Type B pancreatic cell (in vitro differentiated cells): Measurements from ENCODE around the gene KLF2. TPM values are rescaled to one million over a fixed set of nuclear protein-coding genes. Genes with fewer than 3 reads are reported as not detected.

Experiments used
- DNase-seq: peaks from one replicate; pipeline ENCODE4 v3.0.0; 2021; ENCODE audit warnings: mixed read lengths; ENCODE audit not compliant: unreplicated experiment; ENCODE audit errors: extremely low spot score
- H3K27ac Mint-ChIP-seq: 2 replicates; pipeline ENCODE4 v1.8.0; 2021; ENCODE audit warnings: mild to moderate bottlenecking, mixed read lengths
- H3K27me3 Mint-ChIP-seq: 2 replicates; pipeline ENCODE4 v1.8.0; 2021; ENCODE audit warnings: mixed read lengths
- H3K36me3 Mint-ChIP-seq: 2 replicates; pipeline ENCODE4 v1.8.0; 2021; ENCODE audit warnings: mixed read lengths
- H3K4me1 Mint-ChIP-seq: one replicate; pipeline ENCODE4 v1.8.0; 2021; ENCODE audit warnings: mixed read lengths; ENCODE audit not compliant: unreplicated experiment
- H3K4me3 Mint-ChIP-seq: 2 replicates; pipeline ENCODE4 v1.8.0; 2021; ENCODE audit warnings: mild to moderate bottlenecking, mixed read lengths
- H3K9me3 Mint-ChIP-seq: 2 replicates; pipeline ENCODE4 v1.8.0; 2021; ENCODE audit warnings: mixed read lengths
- total RNA-seq: library from RNA; stranded (reverse); gene quantifications from 2 replicates; pipeline ENCODE4 v1.2.1, GENCODE V29; 2021; ENCODE audit warnings: low replicate concordance
- TF ChIP-seq, protein P1 (sequence below): fragments of 200-600 bp; sonication (generic); conservative IDR thresholded peaks from 2 replicates; pipeline ENCODE4 v1.5.0; 2021; ENCODE audit warnings: antibody characterized with exemption, mild to moderate bottlenecking

KLF2 gene
- total RNA-seq, 1 donor from 2014 or later: 1.4 TPM

GRCh38 chr19:16376649-16377048 lies 52.0 kb downstream of the KLF2 start:
- H3K9me3 Mint-ChIP-seq: no peaks in the 10 kb centered on the region
- H3K4me1 Mint-ChIP-seq: peaks cover 4% of the 10 kb centered on the region
- DNase-seq: no peak
- H3K4me3 Mint-ChIP-seq: no peak overlapping the region
- no peaks in the 10 kb centered on the region for H3K27me3 Mint-ChIP-seq
- TF ChIP-seq, protein P1, sequence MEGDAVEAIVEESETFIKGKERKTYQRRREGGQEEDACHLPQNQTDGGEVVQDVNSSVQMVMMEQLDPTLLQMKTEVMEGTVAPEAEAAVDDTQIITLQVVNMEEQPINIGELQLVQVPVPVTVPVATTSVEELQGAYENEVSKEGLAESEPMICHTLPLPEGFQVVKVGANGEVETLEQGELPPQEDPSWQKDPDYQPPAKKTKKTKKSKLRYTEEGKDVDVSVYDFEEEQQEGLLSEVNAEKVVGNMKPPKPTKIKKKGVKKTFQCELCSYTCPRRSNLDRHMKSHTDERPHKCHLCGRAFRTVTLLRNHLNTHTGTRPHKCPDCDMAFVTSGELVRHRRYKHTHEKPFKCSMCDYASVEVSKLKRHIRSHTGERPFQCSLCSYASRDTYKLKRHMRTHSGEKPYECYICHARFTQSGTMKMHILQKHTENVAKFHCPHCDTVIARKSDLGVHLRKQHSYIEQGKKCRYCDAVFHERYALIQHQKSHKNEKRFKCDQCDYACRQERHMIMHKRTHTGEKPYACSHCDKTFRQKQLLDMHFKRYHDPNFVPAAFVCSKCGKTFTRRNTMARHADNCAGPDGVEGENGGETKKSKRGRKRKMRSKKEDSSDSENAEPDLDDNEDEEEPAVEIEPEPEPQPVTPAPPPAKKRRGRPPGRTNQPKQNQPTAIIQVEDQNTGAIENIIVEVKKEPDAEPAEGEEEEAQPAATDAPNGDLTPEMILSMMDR: peak; percentile 65
- peaks cover 14% of the 10 kb centered on the region for H3K36me3 Mint-ChIP-seq
- no peak overlapping the region for H3K27ac Mint-ChIP-seq

DNA sequence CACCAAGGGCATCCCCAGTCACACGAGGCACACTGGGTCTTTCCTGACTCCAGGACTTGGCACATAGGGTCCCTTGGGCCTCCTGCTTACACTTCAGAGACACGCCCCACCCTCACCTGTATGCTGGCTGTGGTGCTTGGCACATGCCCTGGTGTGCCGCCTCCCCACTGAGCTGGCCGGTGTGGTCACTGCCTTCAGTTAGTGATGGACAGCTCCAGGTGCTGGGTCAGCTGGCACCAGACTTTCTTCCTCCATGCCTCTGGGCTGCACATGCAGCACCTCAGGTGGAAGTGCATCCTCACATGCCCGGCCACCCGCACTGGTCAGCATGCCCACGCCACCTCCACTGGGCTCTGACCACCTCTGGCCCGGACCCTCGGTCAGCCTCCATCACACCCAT lies 52.9 kb downstream of the KLF2 start:
- Mint-ChIP-seq H3K4me1 (peaks cover 4% of the 10 kb centered on the region), H3K4me3 (no peak overlapping the region), H3K36me3 (peaks cover 14% of the 10 kb centered on the region), H3K27me3 (no peaks in the 10 kb centered on the region), H3K27ac (no peak overlapping the region), H3K9me3 (no peaks in the 10 kb centered on the region)
- TF ChIP-seq, protein P1: no peak
- DNase-seq: no peak

Other genes starting within 250 kb of the KLF2 start
- gene TPM4, start 248.3 kb upstream of the KLF2 start, total RNA-seq: 425 and 472 TPM in 2 replicates
- 86.9 and 98.7 TPM in 2 replicates for gene RAB8A, start 212.9 kb upstream of the KLF2 start, total RNA-seq
- 0.68 and 1.5 TPM in 2 replicates for gene HSH2D, start 181.1 kb upstream of the KLF2 start, total RNA-seq
- gene CIB3, start 151.3 kb upstream of the KLF2 start, total RNA-seq: not detected in 2 replicates
- gene FAM32A, start 139.4 kb upstream of the KLF2 start, total RNA-seq: 84.6 and 89.0 TPM in 2 replicates
- 39.9 and 75.0 TPM in 2 replicates for gene AP1M1, start 126.9 kb upstream of the KLF2 start, total RNA-seq
- gene EPS15L1, start 147.1 kb downstream of the KLF2 start, total RNA-seq: 46.6 and 48.7 TPM in 2 replicates
- not detected in 2 replicates for gene CALR3, start 171.3 kb downstream of the KLF2 start, total RNA-seq
- 4.3 and 8.5 TPM in 2 replicates for gene C19orf44, start 171.6 kb downstream of the KLF2 start, total RNA-seq
- 61.0 and 70.8 TPM in 2 replicates for gene CHERP, start 217.6 kb downstream of the KLF2 start, total RNA-seq
- gene SLC35E1, start 247.6 kb downstream of the KLF2 start, total RNA-seq: 44.5 and 52.7 TPM in 2 replicates